ENCODE results near the gene KIAA1143. TPM values are rescaled to one million over a fixed set of nuclear protein-coding genes. Genes with fewer than 3 reads are reported as not detected.

The KIAA1143 gene
- total RNA-seq, 1 donor from 2014 or later: 36.6 TPM

DNA sequence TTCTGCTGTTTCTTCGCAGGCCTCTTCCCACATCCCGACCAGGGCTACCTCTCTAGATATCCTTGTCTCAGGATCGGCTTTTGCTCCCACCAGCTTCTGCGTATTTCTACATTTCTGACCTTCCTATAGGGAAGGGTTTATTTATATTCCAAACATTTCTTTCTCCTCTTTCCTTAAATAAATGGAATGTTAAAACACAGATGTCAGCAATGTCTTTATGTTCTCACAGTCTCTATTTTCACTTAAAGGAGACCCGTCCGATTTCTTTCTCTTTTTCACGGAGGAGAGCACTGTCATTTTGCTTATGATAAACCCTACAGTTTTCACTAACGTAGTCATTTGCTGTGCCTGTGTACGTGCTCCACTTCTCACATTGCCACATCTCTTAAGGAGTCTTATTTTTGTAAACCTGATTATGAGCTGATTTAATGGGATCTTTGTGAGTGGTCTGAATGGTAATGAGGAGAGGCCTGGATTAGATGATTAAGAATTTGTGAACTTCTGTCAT, 805 bp upstream of the KIAA1143 start:
- no peak for DNase-seq (ENCODE audit: low read depth, low spot score)
- Mint-ChIP-seq H3K27ac (ENCODE audit: unreplicated experiment) (peak overlapping the region; percentile 98), H3K4me3 (peak overlapping the region; percentile 93), H3K9me3 (peaks cover 27% of the 10 kb centered on the region), H3K36me3 (ENCODE audit: low read depth) (peaks cover 64% of the 10 kb centered on the region), H3K4me1 (peaks cover 23% of the 10 kb centered on the region), H3K27me3 (ENCODE audit: low read depth) (no peaks in the 10 kb centered on the region)
- TF ChIP-seq, protein P1, sequence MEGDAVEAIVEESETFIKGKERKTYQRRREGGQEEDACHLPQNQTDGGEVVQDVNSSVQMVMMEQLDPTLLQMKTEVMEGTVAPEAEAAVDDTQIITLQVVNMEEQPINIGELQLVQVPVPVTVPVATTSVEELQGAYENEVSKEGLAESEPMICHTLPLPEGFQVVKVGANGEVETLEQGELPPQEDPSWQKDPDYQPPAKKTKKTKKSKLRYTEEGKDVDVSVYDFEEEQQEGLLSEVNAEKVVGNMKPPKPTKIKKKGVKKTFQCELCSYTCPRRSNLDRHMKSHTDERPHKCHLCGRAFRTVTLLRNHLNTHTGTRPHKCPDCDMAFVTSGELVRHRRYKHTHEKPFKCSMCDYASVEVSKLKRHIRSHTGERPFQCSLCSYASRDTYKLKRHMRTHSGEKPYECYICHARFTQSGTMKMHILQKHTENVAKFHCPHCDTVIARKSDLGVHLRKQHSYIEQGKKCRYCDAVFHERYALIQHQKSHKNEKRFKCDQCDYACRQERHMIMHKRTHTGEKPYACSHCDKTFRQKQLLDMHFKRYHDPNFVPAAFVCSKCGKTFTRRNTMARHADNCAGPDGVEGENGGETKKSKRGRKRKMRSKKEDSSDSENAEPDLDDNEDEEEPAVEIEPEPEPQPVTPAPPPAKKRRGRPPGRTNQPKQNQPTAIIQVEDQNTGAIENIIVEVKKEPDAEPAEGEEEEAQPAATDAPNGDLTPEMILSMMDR (conservative IDR thresholded peaks at IDR 0.05): no peak

GRCh38 chr3:44761101-44761423, 357 bp downstream of the KIAA1143 start:
- Mint-ChIP-seq H3K27ac (ENCODE audit: unreplicated experiment) (peak overlapping the region; percentile 98), H3K9me3 (peaks cover 25% of the 10 kb centered on the region), H3K4me3 (peak overlapping the region; percentile 93), H3K4me1 (peaks cover 23% of the 10 kb centered on the region), H3K27me3 (ENCODE audit: low read depth) (no peaks in the 10 kb centered on the region), H3K36me3 (ENCODE audit: low read depth) (peaks cover 65% of the 10 kb centered on the region)
- TF ChIP-seq, protein P1 (conservative IDR thresholded peaks at IDR 0.05): no peak
- DNase-seq (ENCODE audit: low read depth, low spot score): no peak

GRCh38 chr3:44734646-44735168, 26.7 kb downstream of the KIAA1143 start:
- Mint-ChIP-seq H3K27ac (ENCODE audit: unreplicated experiment) (no peak overlapping the region), H3K9me3 (peaks cover 38% of the 10 kb centered on the region), H3K4me3 (no peak overlapping the region), H3K36me3 (ENCODE audit: low read depth) (peaks cover 71% of the 10 kb centered on the region), H3K4me1 (no peaks in the 10 kb centered on the region), H3K27me3 (ENCODE audit: low read depth) (no peaks in the 10 kb centered on the region)
- TF ChIP-seq, protein P1 (conservative IDR thresholded peaks at IDR 0.05): no peak
- DNase-seq (ENCODE audit: low read depth, low spot score): no peak

GRCh38 chr3:44729384-44729910, 32.0 kb downstream of the KIAA1143 start, which contains the start of gene ZNF501:
Gene ZNF501, plus strand, starts transcription at chr3:44729635. Its CDS starts 4,787 bp downstream, at chr3:44734422.
- DNase-seq (ENCODE audit: low read depth, low spot score): peak; percentile 37
- Mint-ChIP-seq H3K4me3 (peak within 1 kb of the TSS; percentile 88), H3K27me3 (ENCODE audit: low read depth) (no peaks in the 10 kb centered on the region), H3K9me3 (peaks cover 41% of the 10 kb centered on the region), H3K36me3 (ENCODE audit: low read depth) (peaks cover 56% of the 10 kb centered on the region), H3K27ac (ENCODE audit: unreplicated experiment) (no peak within 1 kb of the TSS), H3K4me1 (peaks cover 5% of the 10 kb centered on the region)
- TF ChIP-seq, protein P1 (conservative IDR thresholded peaks at IDR 0.05): no peak

- Mint-ChIP-seq H3K9me3 (peaks cover 41% of the 10 kb centered on the region), H3K27ac (ENCODE audit: unreplicated experiment) (no peak overlapping the region), H3K27me3 (ENCODE audit: low read depth) (no peaks in the 10 kb centered on the region), H3K4me1 (no peaks in the 10 kb centered on the region), H3K4me3 (no peak overlapping the region), H3K36me3 (ENCODE audit: low read depth) (peaks cover 26% of the 10 kb centered on the region)
- DNase-seq (ENCODE audit: low read depth, low spot score): no peak
- TF ChIP-seq, protein P1 (conservative IDR thresholded peaks at IDR 0.05): no peak
These were observed 39.4 kb downstream of the KIAA1143 start for GRCh38 chr3:44722103-44722401.
